Mesothelial cell of epicardium (in vitro differentiated cells): Measurements from ENCODE around the gene PFKL. TPM values are rescaled to one million over a fixed set of nuclear protein-coding genes. Genes with fewer than 3 reads are reported as not detected.

Source experiments
- DNase-seq, 2 experiments: peaks; one replicate each; pipeline ENCODE4 v3.0.0; 2021; ENCODE audit warnings: low spot score in 2 of 2; ENCODE audit not compliant: unreplicated experiment in 2 of 2
- H3K27ac Mint-ChIP-seq: 2 replicates; pipeline ENCODE4 v1.8.0; 2021; ENCODE audit warnings: mixed read lengths
- H3K27me3 Mint-ChIP-seq: 2 replicates; pipeline ENCODE4 v1.8.0; 2021; ENCODE audit warnings: low read depth, mixed read lengths
- H3K36me3 Mint-ChIP-seq: 2 replicates; pipeline ENCODE4 v1.8.0; 2021; ENCODE audit warnings: mixed read lengths
- H3K4me1 Mint-ChIP-seq: 2 replicates; pipeline ENCODE4 v1.8.0; 2021; ENCODE audit warnings: mixed read lengths
- H3K4me3 Mint-ChIP-seq: 2 replicates; pipeline ENCODE4 v1.8.0; 2021; ENCODE audit warnings: mild to moderate bottlenecking, moderate library complexity, mixed read lengths
- H3K9me3 Mint-ChIP-seq: 2 replicates; pipeline ENCODE4 v1.8.0; 2021; ENCODE audit warnings: mixed read lengths
- total RNA-seq: library from RNA; stranded (reverse); gene quantifications from 3 replicates; pipeline ENCODE4 v1.2.1, GENCODE V29; 2021
- TF ChIP-seq, protein P1 (sequence below): fragments of 200-600 bp; sonication (generic); IDR thresholded peaks from one replicate; pipeline ENCODE4 v1.5.0; 2021; ENCODE audit warnings: antibody characterized with exemption; ENCODE audit not compliant: unreplicated experiment

Gene PFKL
- total RNA-seq, 1 donor from 2014 or later: 155 TPM

DNA sequence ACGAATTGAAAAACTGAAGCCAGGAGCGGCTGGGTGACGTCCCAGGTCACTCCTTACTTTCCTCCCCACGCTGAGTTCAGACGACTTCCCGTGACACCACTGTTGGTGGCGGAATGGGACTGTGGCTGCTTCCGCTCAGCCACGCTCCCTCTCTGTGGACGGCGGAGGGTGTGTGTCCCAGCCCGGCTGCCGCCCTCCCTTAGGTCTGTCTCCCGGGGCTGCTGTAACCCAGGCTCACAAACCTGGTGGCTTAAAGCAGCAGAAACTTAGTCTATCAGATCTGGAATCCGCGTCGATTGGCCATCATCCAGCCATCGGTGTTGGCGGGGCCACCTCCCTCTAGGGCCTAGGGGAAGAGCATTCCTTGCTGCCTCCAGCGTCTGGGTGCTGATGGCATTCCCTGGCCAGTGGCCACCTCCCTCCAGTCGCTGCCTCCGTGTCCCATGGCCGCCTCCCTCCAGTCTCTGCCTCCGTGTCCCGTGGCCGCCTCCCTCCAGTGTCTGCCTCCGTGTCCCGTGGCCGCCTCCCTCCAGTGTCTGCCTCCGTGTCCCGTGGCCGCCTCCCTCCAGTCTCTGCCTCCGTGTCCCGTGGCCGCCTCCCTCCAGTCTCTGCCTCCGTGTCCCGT, 71.0 kb downstream of the PFKL start:
- H3K4me1 Mint-ChIP-seq: peaks cover 8% of the 10 kb centered on the region
- H3K4me3 Mint-ChIP-seq: no peak overlapping the region
- no peaks in the 10 kb centered on the region for H3K36me3 Mint-ChIP-seq
- no peak for DNase-seq
- TF ChIP-seq, protein P1, sequence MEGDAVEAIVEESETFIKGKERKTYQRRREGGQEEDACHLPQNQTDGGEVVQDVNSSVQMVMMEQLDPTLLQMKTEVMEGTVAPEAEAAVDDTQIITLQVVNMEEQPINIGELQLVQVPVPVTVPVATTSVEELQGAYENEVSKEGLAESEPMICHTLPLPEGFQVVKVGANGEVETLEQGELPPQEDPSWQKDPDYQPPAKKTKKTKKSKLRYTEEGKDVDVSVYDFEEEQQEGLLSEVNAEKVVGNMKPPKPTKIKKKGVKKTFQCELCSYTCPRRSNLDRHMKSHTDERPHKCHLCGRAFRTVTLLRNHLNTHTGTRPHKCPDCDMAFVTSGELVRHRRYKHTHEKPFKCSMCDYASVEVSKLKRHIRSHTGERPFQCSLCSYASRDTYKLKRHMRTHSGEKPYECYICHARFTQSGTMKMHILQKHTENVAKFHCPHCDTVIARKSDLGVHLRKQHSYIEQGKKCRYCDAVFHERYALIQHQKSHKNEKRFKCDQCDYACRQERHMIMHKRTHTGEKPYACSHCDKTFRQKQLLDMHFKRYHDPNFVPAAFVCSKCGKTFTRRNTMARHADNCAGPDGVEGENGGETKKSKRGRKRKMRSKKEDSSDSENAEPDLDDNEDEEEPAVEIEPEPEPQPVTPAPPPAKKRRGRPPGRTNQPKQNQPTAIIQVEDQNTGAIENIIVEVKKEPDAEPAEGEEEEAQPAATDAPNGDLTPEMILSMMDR: no peak
- H3K27me3 Mint-ChIP-seq: peaks cover 52% of the 10 kb centered on the region
- peaks cover 3% of the 10 kb centered on the region for H3K9me3 Mint-ChIP-seq
- no peak overlapping the region for H3K27ac Mint-ChIP-seq

- H3K4me1 Mint-ChIP-seq: peaks cover 8% of the 10 kb centered on the region
- peak in 1 of 2 experiments; percentile 10 for DNase-seq
- peak overlapping the region; percentile 25 for H3K4me3 Mint-ChIP-seq
Observed at GRCh38 chr21:44371596-44371995, 71.7 kb downstream of the PFKL start.

GRCh38 chr21:44372616-44373015, 72.8 kb downstream of the PFKL start:
- H3K27me3 Mint-ChIP-seq: peaks cover 56% of the 10 kb centered on the region
- H3K27ac Mint-ChIP-seq: no peak overlapping the region
- no peak overlapping the region for H3K4me3 Mint-ChIP-seq
- TF ChIP-seq, protein P1: no peak
- no peak for DNase-seq
- H3K4me1 Mint-ChIP-seq: peaks cover 8% of the 10 kb centered on the region
- peaks cover 3% of the 10 kb centered on the region for H3K9me3 Mint-ChIP-seq
- H3K36me3 Mint-ChIP-seq: no peaks in the 10 kb centered on the region

More at GRCh38 chr21:44371596-44371995, 71.7 kb downstream of the PFKL start:
- peaks cover 52% of the 10 kb centered on the region for H3K27me3 Mint-ChIP-seq
- TF ChIP-seq, protein P1: no peak
- H3K36me3 Mint-ChIP-seq: no peaks in the 10 kb centered on the region
- peaks cover 3% of the 10 kb centered on the region for H3K9me3 Mint-ChIP-seq
- no peak overlapping the region for H3K27ac Mint-ChIP-seq

DNA sequence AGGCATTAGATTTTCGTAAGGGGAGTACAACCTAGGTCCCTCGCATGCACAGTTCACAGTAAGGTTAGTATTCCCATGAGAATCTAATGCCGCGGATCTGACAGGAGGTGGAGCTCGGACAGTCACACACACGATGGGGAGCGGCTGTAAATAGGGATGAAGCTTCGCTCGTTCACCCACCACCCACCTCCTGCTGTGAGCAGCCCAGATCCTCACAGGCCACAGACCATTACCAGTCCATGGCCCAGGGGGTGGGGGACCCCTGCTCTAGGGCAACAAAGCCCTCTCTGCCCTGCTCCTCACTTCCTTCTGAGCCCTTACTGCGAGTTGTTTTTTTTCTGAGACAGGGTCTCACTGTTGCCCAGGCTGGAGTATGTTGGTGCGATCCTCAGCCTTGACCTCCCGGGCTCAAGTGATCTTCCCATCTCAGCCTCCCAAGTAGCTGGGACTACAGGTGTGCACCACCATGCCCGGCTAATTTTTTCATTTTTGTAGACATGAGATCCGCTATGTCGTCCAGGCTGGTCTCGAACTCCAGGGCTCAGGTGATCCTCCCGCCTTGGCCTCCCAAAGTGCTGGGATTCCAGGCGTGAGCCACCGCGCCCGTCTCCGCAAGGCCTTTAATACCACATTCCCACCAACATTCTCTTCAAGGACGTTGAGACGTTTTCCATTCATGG, 74.9 kb downstream of the PFKL start:
- no peak overlapping the region for H3K27ac Mint-ChIP-seq
- peaks cover 47% of the 10 kb centered on the region for H3K27me3 Mint-ChIP-seq
- H3K9me3 Mint-ChIP-seq: peaks cover 3% of the 10 kb centered on the region
- no peak overlapping the region for H3K4me3 Mint-ChIP-seq
- DNase-seq: peak in 1 of 2 experiments; percentile 16
- no peaks in the 10 kb centered on the region for H3K36me3 Mint-ChIP-seq
- TF ChIP-seq, protein P1: no peak
- H3K4me1 Mint-ChIP-seq: peaks cover 2% of the 10 kb centered on the region

DNA sequence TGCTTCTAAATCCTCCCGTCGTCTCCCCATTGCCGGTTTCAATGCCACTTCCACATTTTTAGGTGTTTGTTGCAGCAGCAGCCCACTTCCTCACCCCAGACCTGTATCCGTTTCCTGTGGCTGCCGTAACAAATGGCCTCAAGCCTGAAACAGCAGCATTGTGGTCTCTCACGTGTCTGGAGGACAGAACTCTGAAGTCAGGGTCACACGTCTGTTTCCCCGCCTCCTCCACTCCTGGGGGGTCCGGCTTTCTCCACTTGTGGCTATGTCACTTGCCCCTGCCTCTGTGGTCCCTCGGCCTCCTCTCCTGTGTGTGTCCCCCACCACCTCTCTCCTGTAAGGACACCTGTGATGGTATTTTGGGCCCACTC, 75.4 kb downstream of the PFKL start:
- Mint-ChIP-seq H3K27me3 (peaks cover 43% of the 10 kb centered on the region), H3K27ac (no peak overlapping the region), H3K9me3 (peaks cover 3% of the 10 kb centered on the region), H3K36me3 (no peaks in the 10 kb centered on the region), H3K4me1 (peaks cover 2% of the 10 kb centered on the region), H3K4me3 (no peak overlapping the region)
- TF ChIP-seq, protein P1: no peak
- peak in 1 of 2 experiments; percentile 29 for DNase-seq
